Tibial artery (tissue), 4 donors: ENCODE results near the gene PLG.
"Not testable (repeated sequence)": the region's sequence is repeated elsewhere in the genome, so short reads cannot be mapped to it uniquely, and the experiment has no call there.

Experiments used
- DNase-seq, 2 donors: peaks; one replicate each; pipeline ENCODE4 v3.0.0-alpha.2; 2019
- H3K27ac ChIP-seq, 2 donors: fragments of 200-600 bp; sonication (generic) in 1 of 2; 1 replicate in 1 of 2; 2 replicates in 1 of 2; pipeline ENCODE4 v1.5.1; 2018 to 2019; ENCODE audit warnings: mild to moderate bottlenecking in 1 of 2
- H3K27me3 ChIP-seq, 2 donors: fragments of 200-600 bp; sonication (generic) in 1 of 2; one replicate each; pipeline versions ENCODE4 v1.5.1 to v1.6.0; 2016 to 2019
- H3K36me3 ChIP-seq, 3 donors: fragments of 200-600 bp; sonication (generic) in 2 of 3; one replicate each; pipeline ENCODE4 v1.5.1; 2016 to 2019; ENCODE audit warnings: mild to moderate bottlenecking in 2 of 3
- H3K4me1 ChIP-seq, 4 donors: fragments of 200-600 bp; sonication (generic) in 2 of 4; 1 replicate in 3 of 4; 2 replicates in 1 of 4; pipeline ENCODE4 v1.5.1; 2016 to 2019
- H3K4me3 ChIP-seq, 2 donors: fragments of 200-600 bp; sonication (generic) in 1 of 2; 1 replicate in 1 of 2; 2 replicates in 1 of 2; pipeline ENCODE4 v1.5.1; 2018 to 2019; ENCODE audit warnings: mild to moderate bottlenecking in 2 of 2
- H3K9me3 ChIP-seq, 3 donors: fragments of 200-600 bp; sonication (generic) in 1 of 3; one replicate each; pipeline ENCODE4 v1.5.1; 2016 to 2019
- CTCF ChIP-seq, 2 experiments: fragments of 200-600 bp in 1 of 2; fragments of 450-650 bp in 1 of 2; IDR thresholded peaks; one replicate each; pipeline ENCODE4 v1.5.1; 2017 to 2019; ENCODE audit warnings: antibody characterized with exemption in 2 of 2, mild to moderate bottlenecking in 1 of 2, moderate library complexity in 1 of 2
- intact Hi-C: fragments of 100-400 bp; cut with DNase I; formaldehyde crosslinking; loops from one replicate; pipeline ENCODE4 v1.15.0; 2023; ENCODE audit warnings: low total_unique reads

PLG gene

GRCh38 chr6:160792708-160793107 lies 90.7 kb downstream of the PLG start:
- intact Hi-C loops: no loop called here
- Histone ChIP-seq H3K9me3 (no peaks in the 10 kb centered on the region), H3K27me3 (no peaks in the 10 kb centered on the region), H3K4me3 (no peak overlapping the region), H3K27ac (no peak overlapping the region), H3K4me1 (peaks cover 0 to 3% (median 0%) of the 10 kb centered on the region in 4 donors), H3K36me3 (no peaks in the 10 kb centered on the region)
- no peak for DNase-seq
- no peak for TF ChIP-seq CTCF (IDR thresholded peaks at IDR 0.05)

- TF ChIP-seq CTCF (IDR thresholded peaks at IDR 0.05): no peak
- intact Hi-C loops: no loop called here
- H3K4me1 ChIP-seq: peaks cover 0 to 3% (median 0%) of the 10 kb centered on the region in 4 donors
- no peaks in the 10 kb centered on the region for H3K9me3 ChIP-seq
- H3K36me3 ChIP-seq: no peaks in the 10 kb centered on the region
- no peak for DNase-seq
- no peak overlapping the region for H3K4me3 ChIP-seq
- no peak overlapping the region for H3K27ac ChIP-seq
- no peaks in the 10 kb centered on the region for H3K27me3 ChIP-seq
Measured at GRCh38 chr6:160793652-160794051, 91.6 kb downstream of the PLG start.

- DNase-seq: no peak
- no peak overlapping the region for H3K4me3 ChIP-seq
- no peaks in the 10 kb centered on the region for H3K9me3 ChIP-seq
- H3K27me3 ChIP-seq: no peaks in the 10 kb centered on the region
- no peak overlapping the region for H3K27ac ChIP-seq
- intact Hi-C loops: no loop called here
- H3K4me1 ChIP-seq: no peaks in the 10 kb centered on the region
- TF ChIP-seq CTCF (IDR thresholded peaks at IDR 0.05): no peak
- no peaks in the 10 kb centered on the region for H3K36me3 ChIP-seq
Measured at GRCh38 chr6:160795721-160796120, 93.7 kb downstream of the PLG start.

- H3K36me3 ChIP-seq: no peaks in the 10 kb centered on the region
- H3K4me1 ChIP-seq: no peaks in the 10 kb centered on the region
- intact Hi-C loops: no loop called here
- H3K4me3 ChIP-seq: no peak overlapping the region
- no peak for DNase-seq
- no peaks in the 10 kb centered on the region for H3K27me3 ChIP-seq
- no peak overlapping the region for H3K27ac ChIP-seq
- TF ChIP-seq CTCF (IDR thresholded peaks at IDR 0.05): no peak
- H3K9me3 ChIP-seq: no peaks in the 10 kb centered on the region
Measured at GRCh38 chr6:160798625-160799024, 96.6 kb downstream of the PLG start.

GRCh38 chr6:160799801-160800506 lies 97.9 kb downstream of the PLG start:
- Histone ChIP-seq H3K36me3 (no peaks in the 10 kb centered on the region), H3K9me3 (no peaks in the 10 kb centered on the region), H3K4me3 (no peak overlapping the region), H3K27ac (no peak overlapping the region), H3K4me1 (no peaks in the 10 kb centered on the region), H3K27me3 (no peaks in the 10 kb centered on the region)
- no peak for TF ChIP-seq CTCF (IDR thresholded peaks at IDR 0.05)
- DNase-seq: no peak
- intact Hi-C loops: no loop called here

GRCh38 chr6:160801418-160801817 lies 99.4 kb downstream of the PLG start:
- no peaks in the 10 kb centered on the region for H3K9me3 ChIP-seq
- H3K4me3 ChIP-seq: no peak overlapping the region
- no peaks in the 10 kb centered on the region for H3K4me1 ChIP-seq
- no peak for TF ChIP-seq CTCF (IDR thresholded peaks at IDR 0.05)
- no peaks in the 10 kb centered on the region for H3K27me3 ChIP-seq
- H3K36me3 ChIP-seq: no peaks in the 10 kb centered on the region
- no peak for DNase-seq
- intact Hi-C loops: no loop called here
- H3K27ac ChIP-seq: no peak overlapping the region

- DNase-seq, H3K4me3 ChIP-seq, H3K36me3 ChIP-seq, H3K27ac ChIP-seq, H3K4me1 ChIP-seq, intact Hi-C loops, H3K9me3 ChIP-seq, H3K27me3 ChIP-seq: not testable (repeated sequence)
Measured at GRCh38 chr6:160802049-160802448, 100.0 kb downstream of the PLG start.
